GM10248 (cell line): ENCODE data around the gene CDX1.

ENCODE experiments used
- CTCF ChIA-PET: fragments of 300-600 bp; sonication (Branson Sonifier 250); formaldehyde crosslinking; extraction: SDS; loops from one replicate; lab custom pipeline; 2021; ENCODE audit warnings: antibody characterized with exemption; lab: Yijun Ruan, JAX
- POLR2A ChIA-PET: fragments of 350-650 bp; sonication (Branson Sonifier 250); formaldehyde crosslinking; extraction: SDS; loops from one replicate; lab custom pipeline; 2020; ENCODE audit warnings: antibody characterized with exemption; lab: Yijun Ruan, JAX
- DNase-seq: peaks from one replicate; pipeline ENCODE4 v3.0.0; 2012; ENCODE audit errors: extremely low spot score
- TF ChIP-seq, protein P1 (sequence below): IDR thresholded peaks from 2 replicates; pipeline ENCODE4 v1.5.1; 2012; ENCODE audit warnings: mild to moderate bottlenecking, low read depth; ENCODE audit errors: extremely low read depth, missing control alignments, control extremely low read depth

CDX1 gene

GRCh38 chr5:150204590-150204960 lies 38.0 kb downstream of the CDX1 start:
- POLR2A ChIA-PET = no interaction called here
- no peak for DNase-seq
- CTCF ChIA-PET = interaction anchor here (6.4 kb wide), 1 partner anchor 14 kb away, joined by 49 read pairs; no protein-coding TSS in a partner anchor
- TF ChIP-seq, protein P1, sequence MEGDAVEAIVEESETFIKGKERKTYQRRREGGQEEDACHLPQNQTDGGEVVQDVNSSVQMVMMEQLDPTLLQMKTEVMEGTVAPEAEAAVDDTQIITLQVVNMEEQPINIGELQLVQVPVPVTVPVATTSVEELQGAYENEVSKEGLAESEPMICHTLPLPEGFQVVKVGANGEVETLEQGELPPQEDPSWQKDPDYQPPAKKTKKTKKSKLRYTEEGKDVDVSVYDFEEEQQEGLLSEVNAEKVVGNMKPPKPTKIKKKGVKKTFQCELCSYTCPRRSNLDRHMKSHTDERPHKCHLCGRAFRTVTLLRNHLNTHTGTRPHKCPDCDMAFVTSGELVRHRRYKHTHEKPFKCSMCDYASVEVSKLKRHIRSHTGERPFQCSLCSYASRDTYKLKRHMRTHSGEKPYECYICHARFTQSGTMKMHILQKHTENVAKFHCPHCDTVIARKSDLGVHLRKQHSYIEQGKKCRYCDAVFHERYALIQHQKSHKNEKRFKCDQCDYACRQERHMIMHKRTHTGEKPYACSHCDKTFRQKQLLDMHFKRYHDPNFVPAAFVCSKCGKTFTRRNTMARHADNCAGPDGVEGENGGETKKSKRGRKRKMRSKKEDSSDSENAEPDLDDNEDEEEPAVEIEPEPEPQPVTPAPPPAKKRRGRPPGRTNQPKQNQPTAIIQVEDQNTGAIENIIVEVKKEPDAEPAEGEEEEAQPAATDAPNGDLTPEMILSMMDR = no peak

- ChIA-PET POLR2A (no interaction called here), CTCF (interaction anchor here (0.7 to 6.4 kb wide), 4 partner anchors 12 to 77 kb away, joined by 3 to 49 read pairs (median 4); no protein-coding TSS in a partner anchor)
- TF ChIP-seq, protein P1 = no peak
- no peak for DNase-seq
Observed at GRCh38 chr5:150206098-150206778, 39.7 kb downstream of the CDX1 start.

- ChIA-PET POLR2A (no interaction called here), CTCF (interaction anchor here (0.7 to 6.4 kb wide), 3 partner anchors 12 to 31 kb away, joined by 3 to 49 read pairs (median 6); no protein-coding TSS in a partner anchor)
- TF ChIP-seq, protein P1 = no peak
- DNase-seq = no peak
Observed at GRCh38 chr5:150206779-150207115, 40.2 kb downstream of the CDX1 start.

GRCh38 chr5:150208187-150209098 lies 41.9 kb downstream of the CDX1 start:
- ChIA-PET POLR2A (no interaction called here), CTCF (interaction anchor here (1.5 to 6.4 kb wide), 2 partner anchors 10 to 13 kb away, joined by 5 to 49 read pairs; no protein-coding TSS in a partner anchor)
- TF ChIP-seq, protein P1 = no peak
- no peak for DNase-seq

DNA sequence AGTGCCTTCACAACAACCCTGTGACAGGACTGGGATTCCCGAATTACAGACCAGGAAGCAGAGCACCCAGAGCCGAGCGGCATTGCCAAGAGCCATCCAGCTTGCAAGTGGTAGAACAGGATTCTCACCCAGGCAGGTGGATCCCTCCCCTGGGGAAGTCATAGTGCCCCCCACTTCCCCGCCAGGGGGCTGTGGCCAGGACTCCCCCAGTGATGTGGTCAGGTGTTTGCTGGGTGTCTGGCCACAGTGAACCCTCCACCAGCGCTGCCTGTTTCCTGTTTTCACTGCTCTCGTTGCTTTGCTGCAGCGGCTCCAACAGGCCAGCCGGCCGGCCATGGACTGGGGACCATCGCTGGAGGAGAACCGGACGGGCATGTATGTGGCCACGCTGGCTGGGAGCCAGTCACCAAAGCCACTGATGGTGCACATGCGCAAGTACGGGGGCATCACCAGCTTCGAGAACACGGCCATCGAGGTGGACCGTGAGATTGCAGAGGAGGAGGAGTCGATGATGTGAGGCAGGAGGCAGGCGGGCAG lies 42.6 kb downstream of the CDX1 start:
- TF ChIP-seq, protein P1 = no peak
- DNase-seq = no peak
- ChIA-PET CTCF (interaction anchor here (1.5 to 6.4 kb wide), 2 partner anchors 9 to 13 kb away, joined by 5 to 49 read pairs; no protein-coding TSS in a partner anchor), POLR2A (no interaction called here)

- CTCF ChIA-PET = interaction anchor here (1.0 to 6.4 kb wide), 2 partner anchors 8 to 80 kb away, joined by 3 to 49 read pairs; no protein-coding TSS in a partner anchor
- DNase-seq = no peak
- POLR2A ChIA-PET = no interaction called here
- TF ChIP-seq, protein P1 = no peak
Observed at GRCh38 chr5:150210644-150211043, 44.1 kb downstream of the CDX1 start.
